ENCODE results near the gene SCAF8.
A peak's percentile ranks its signal among the peaks of the same experiment; 100 is the strongest.

SCAF8 gene

DNA sequence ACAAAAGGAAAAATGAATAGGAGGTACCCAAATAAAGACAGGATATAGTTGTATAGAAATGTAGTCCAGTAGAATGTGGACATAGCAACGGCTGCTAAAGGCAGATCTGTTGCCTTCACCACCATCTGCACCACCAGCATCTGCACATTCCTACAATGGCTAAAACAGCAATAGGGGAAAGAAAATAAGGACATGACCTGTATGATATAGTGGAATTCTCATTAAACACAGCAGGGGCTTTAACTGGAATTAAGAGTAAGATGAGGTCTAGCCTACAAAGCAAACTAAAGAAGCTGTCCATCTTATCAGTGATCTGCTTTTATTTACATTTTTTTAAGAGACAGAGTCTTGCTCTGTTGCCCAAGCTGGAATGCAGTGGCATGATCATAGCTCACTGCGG, 26.8 kb upstream of the SCAF8 start:
- H3K27ac ChIP-seq (ENCODE audit: low read depth, low read length), result no peak overlapping the region
- no peak overlapping the region for H4K91ac ChIP-seq (ENCODE audit: low read depth, low read length)
- H4K12ac ChIP-seq (ENCODE audit: low read depth, low read length), result no peak overlapping the region
- H2BK12ac ChIP-seq (ENCODE audit: low read length), result no peak overlapping the region
- no peak overlapping the region for H2BK120ac ChIP-seq (ENCODE audit: insufficient read depth, low read length, poor library complexity)
- no peak overlapping the region for H3K4me2 ChIP-seq (ENCODE audit: low read length)
- peak; percentile 72 to 85 for DNase-seq
- H3K27me3 ChIP-seq (ENCODE audit: insufficient read depth, low read length), result no peaks in the 10 kb centered on the region
- no peak overlapping the region for H3K9ac ChIP-seq (ENCODE audit: low read length)
- no peak overlapping the region for H2BK5ac ChIP-seq (ENCODE audit: low read depth, low read length, poor library complexity)
- no CpG with 5 or more reads among the region's 2 CpGs for WGBS (ENCODE audit: extremely low coverage, insufficient coverage, insufficient read length)
- no peak overlapping the region for H2AK5ac ChIP-seq (ENCODE audit: low read length)
- no peaks in the 10 kb centered on the region for H3K79me2 ChIP-seq (ENCODE audit: control insufficient read depth, insufficient read depth, low read length, poor library complexity)
- H3K79me1 ChIP-seq (ENCODE audit: low read length), result no peaks in the 10 kb centered on the region
- H2AFZ ChIP-seq (ENCODE audit: insufficient read depth, low read length, poor library complexity), result no peak overlapping the region
- H4K8ac ChIP-seq (ENCODE audit: low read depth, low read length), result no peak overlapping the region
- H3K36me3 ChIP-seq (ENCODE audit: control insufficient read depth in 1 of 2, insufficient read depth in 2 of 2, low read length in 2 of 2), result no peaks in the 10 kb centered on the region
- no peak overlapping the region for H3K14ac ChIP-seq (ENCODE audit: low read length)
- H3K9me3 ChIP-seq (ENCODE audit: insufficient read depth, low read depth, low read length), result no peaks in the 10 kb centered on the region
- H3K4me3 ChIP-seq (ENCODE audit: low read depth, low read length), result no peak overlapping the region
- H3K18ac ChIP-seq (ENCODE audit: low read length), result no peak overlapping the region
- no peak overlapping the region for H3K4ac ChIP-seq (ENCODE audit: low read depth, low read length)
- no peak overlapping the region for H3K23ac ChIP-seq (ENCODE audit: low read length)
- H3K4me1 ChIP-seq (ENCODE audit: control insufficient read depth in 1 of 2, insufficient read depth in 2 of 2, low read length in 2 of 2), result no peaks in the 10 kb centered on the region

DNA sequence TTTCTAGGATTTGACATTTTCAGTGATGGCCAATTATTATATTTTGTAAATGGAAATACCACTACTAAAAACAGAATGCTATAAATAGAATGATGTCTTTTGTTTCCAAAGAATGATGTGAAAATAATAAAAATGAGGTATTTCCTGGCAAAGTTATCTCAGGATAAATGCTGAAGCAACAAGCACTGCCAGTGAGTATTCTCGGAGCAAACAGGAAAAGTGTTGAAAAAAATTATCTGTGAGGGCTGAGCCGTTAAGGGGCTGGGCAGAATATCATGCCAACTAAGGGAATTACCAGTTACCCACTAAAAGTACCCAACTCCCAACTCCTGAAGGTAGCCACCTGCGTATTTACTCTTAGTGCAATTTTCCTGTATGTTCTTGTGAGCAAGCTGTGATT, 23.6 kb upstream of the SCAF8 start:
- WGBS (ENCODE audit: extremely low coverage, insufficient coverage, insufficient read length), result no CpG with 5 or more reads among the region's 3 CpGs
- H2BK5ac ChIP-seq (ENCODE audit: low read depth, low read length, poor library complexity), result no peak overlapping the region

DNA sequence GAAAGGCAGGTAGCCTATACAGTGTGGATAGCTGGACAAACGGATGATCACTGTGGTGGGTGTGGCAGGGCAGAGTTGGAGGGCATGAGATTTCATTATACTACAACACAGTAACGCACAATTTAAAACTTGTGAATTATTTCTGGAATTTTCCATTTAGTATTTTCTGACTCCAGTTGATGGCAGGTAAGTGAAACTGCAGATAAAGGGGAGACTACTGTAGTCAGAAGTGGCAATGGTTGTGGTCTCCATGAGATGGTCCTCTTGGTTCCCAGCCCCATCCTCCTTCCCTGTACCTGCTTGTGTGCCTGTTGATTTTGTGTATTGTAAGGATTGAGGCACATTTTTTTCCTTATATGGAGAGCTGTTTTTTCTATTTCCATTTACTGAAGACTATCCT, 22.5 kb upstream of the SCAF8 start:
- Histone ChIP-seq H3K36me3 (ENCODE audit: control insufficient read depth in 1 of 2, insufficient read depth in 2 of 2, low read length in 2 of 2) (no peaks in the 10 kb centered on the region), H3K79me1 (ENCODE audit: low read length) (no peaks in the 10 kb centered on the region), H3K4me1 (ENCODE audit: control insufficient read depth in 1 of 2, insufficient read depth in 2 of 2, low read length in 2 of 2) (no peaks in the 10 kb centered on the region), H4K12ac (ENCODE audit: low read depth, low read length) (no peak overlapping the region), H2BK5ac (ENCODE audit: low read depth, low read length, poor library complexity) (no peak overlapping the region), H3K9me3 (ENCODE audit: insufficient read depth, low read depth, low read length) (no peaks in the 10 kb centered on the region), H3K27ac (ENCODE audit: low read depth, low read length) (no peak overlapping the region), H3K9ac (ENCODE audit: low read length) (no peak overlapping the region), H3K14ac (ENCODE audit: low read length) (no peak overlapping the region), H3K79me2 (ENCODE audit: control insufficient read depth, insufficient read depth, low read length, poor library complexity) (no peaks in the 10 kb centered on the region), H4K8ac (ENCODE audit: low read depth, low read length) (no peak overlapping the region), H4K91ac (ENCODE audit: low read depth, low read length) (no peak overlapping the region), H2AK5ac (ENCODE audit: low read length) (no peak overlapping the region), H2BK120ac (ENCODE audit: insufficient read depth, low read length, poor library complexity) (no peak overlapping the region), H3K4me2 (ENCODE audit: low read length) (no peak overlapping the region), H3K18ac (ENCODE audit: low read length) (no peak overlapping the region), H3K4ac (ENCODE audit: low read depth, low read length) (no peak overlapping the region), H3K4me3 (ENCODE audit: low read depth, low read length) (no peak overlapping the region), H2AFZ (ENCODE audit: insufficient read depth, low read length, poor library complexity) (no peak overlapping the region), H3K27me3 (ENCODE audit: insufficient read depth, low read length) (no peaks in the 10 kb centered on the region), H2BK12ac (ENCODE audit: low read length) (no peak overlapping the region), H3K23ac (ENCODE audit: low read length) (no peak overlapping the region)
- no peak for DNase-seq
- WGBS (ENCODE audit: extremely low coverage, insufficient coverage, insufficient read length), result no CpG with 5 or more reads among the region's 2 CpGs

More for the DNA sequence above, 23.6 kb upstream of the SCAF8 start:
- Histone ChIP-seq H2BK120ac (ENCODE audit: insufficient read depth, low read length, poor library complexity) (no peak overlapping the region), H3K79me2 (ENCODE audit: control insufficient read depth, insufficient read depth, low read length, poor library complexity) (no peaks in the 10 kb centered on the region), H3K27me3 (ENCODE audit: insufficient read depth, low read length) (no peaks in the 10 kb centered on the region), H3K4ac (ENCODE audit: low read depth, low read length) (no peak overlapping the region), H3K4me1 (ENCODE audit: control insufficient read depth in 1 of 2, insufficient read depth in 2 of 2, low read length in 2 of 2) (no peaks in the 10 kb centered on the region), H3K79me1 (ENCODE audit: low read length) (no peaks in the 10 kb centered on the region), H4K8ac (ENCODE audit: low read depth, low read length) (no peak overlapping the region), H3K23ac (ENCODE audit: low read length) (no peak overlapping the region), H2AK5ac (ENCODE audit: low read length) (no peak overlapping the region), H3K27ac (ENCODE audit: low read depth, low read length) (no peak overlapping the region), H3K18ac (ENCODE audit: low read length) (no peak overlapping the region), H4K12ac (ENCODE audit: low read depth, low read length) (no peak overlapping the region), H3K14ac (ENCODE audit: low read length) (no peak overlapping the region), H2AFZ (ENCODE audit: insufficient read depth, low read length, poor library complexity) (no peak overlapping the region), H3K4me3 (ENCODE audit: low read depth, low read length) (no peak overlapping the region), H3K36me3 (ENCODE audit: control insufficient read depth in 1 of 2, insufficient read depth in 2 of 2, low read length in 2 of 2) (no peaks in the 10 kb centered on the region), H3K9ac (ENCODE audit: low read length) (no peak overlapping the region), H2BK12ac (ENCODE audit: low read length) (no peak overlapping the region), H3K4me2 (ENCODE audit: low read length) (no peak overlapping the region), H4K91ac (ENCODE audit: low read depth, low read length) (no peak overlapping the region), H3K9me3 (ENCODE audit: insufficient read depth, low read depth, low read length) (no peaks in the 10 kb centered on the region)
- no peak for DNase-seq

DNA sequence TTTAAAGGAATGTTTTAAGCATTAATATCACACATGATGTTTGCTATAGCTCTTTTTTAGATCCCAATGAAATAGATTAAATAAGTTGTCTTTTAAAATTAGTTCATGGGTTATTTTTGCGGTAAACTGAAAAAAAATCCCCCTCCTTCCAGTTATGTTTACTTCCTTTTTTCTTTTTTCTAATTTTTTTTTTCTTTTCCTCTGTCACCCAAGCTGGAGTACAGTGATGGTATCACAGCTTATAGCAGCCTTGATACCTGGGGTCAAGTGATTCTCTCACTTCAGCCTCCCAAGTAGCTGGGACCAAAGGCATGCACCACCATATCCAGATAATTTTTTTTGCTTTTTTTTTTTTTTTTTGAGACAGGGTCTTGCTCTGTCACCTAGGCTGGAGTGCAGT, 17.8 kb upstream of the SCAF8 start:
- no peaks in the 10 kb centered on the region for H3K79me1 ChIP-seq (ENCODE audit: low read length)
- no peaks in the 10 kb centered on the region for H3K9me3 ChIP-seq (ENCODE audit: insufficient read depth, low read depth, low read length)
- no peak overlapping the region for H4K91ac ChIP-seq (ENCODE audit: low read depth, low read length)
- no peak overlapping the region for H3K4me2 ChIP-seq (ENCODE audit: low read length)
- H3K14ac ChIP-seq (ENCODE audit: low read length), result no peak overlapping the region
- H3K27ac ChIP-seq (ENCODE audit: low read depth, low read length), result no peak overlapping the region
- H3K4ac ChIP-seq (ENCODE audit: low read depth, low read length), result no peak overlapping the region
- no peak overlapping the region for H4K8ac ChIP-seq (ENCODE audit: low read depth, low read length)
- H4K12ac ChIP-seq (ENCODE audit: low read depth, low read length), result no peak overlapping the region
- no peak overlapping the region for H2AFZ ChIP-seq (ENCODE audit: insufficient read depth, low read length, poor library complexity)
- H3K79me2 ChIP-seq (ENCODE audit: control insufficient read depth, insufficient read depth, low read length, poor library complexity), result no peaks in the 10 kb centered on the region
- H3K23ac ChIP-seq (ENCODE audit: low read length), result no peak overlapping the region
- H3K9ac ChIP-seq (ENCODE audit: low read length), result no peak overlapping the region
- no peak overlapping the region for H3K4me3 ChIP-seq (ENCODE audit: low read depth, low read length)
- H2BK5ac ChIP-seq (ENCODE audit: low read depth, low read length, poor library complexity), result no peak overlapping the region
- H3K4me1 ChIP-seq (ENCODE audit: control insufficient read depth in 1 of 2, insufficient read depth in 2 of 2, low read length in 2 of 2), result no peaks in the 10 kb centered on the region
- no peak overlapping the region for H3K18ac ChIP-seq (ENCODE audit: low read length)
- H2AK5ac ChIP-seq (ENCODE audit: low read length), result no peak overlapping the region
- DNase-seq, result no peak
- no peak overlapping the region for H2BK120ac ChIP-seq (ENCODE audit: insufficient read depth, low read length, poor library complexity)
- H2BK12ac ChIP-seq (ENCODE audit: low read length), result no peak overlapping the region
- WGBS (ENCODE audit: extremely low coverage, insufficient coverage, insufficient read length), result no CpG with 5 or more reads among the region's 1 CpG
- no peaks in the 10 kb centered on the region for H3K36me3 ChIP-seq (ENCODE audit: control insufficient read depth in 1 of 2, insufficient read depth in 2 of 2, low read length in 2 of 2)
- H3K27me3 ChIP-seq (ENCODE audit: insufficient read depth, low read length), result no peaks in the 10 kb centered on the region
